ENCODE data around the gene LRRC1.

Gene LRRC1

GRCh38 chr6:53850527-53850926 is 55.7 kb downstream of the LRRC1 start:
- no peaks in the 10 kb centered on the region for H3K27me3 Mint-ChIP-seq
- no peaks in the 10 kb centered on the region for H3K36me3 Mint-ChIP-seq (ENCODE audit: insufficient read depth)
- no peak overlapping the region for H3K4me3 Mint-ChIP-seq
- ATAC-seq (replicated peaks) (no peak), DNase-seq (no peak)
- H3K9me3 Mint-ChIP-seq = no peaks in the 10 kb centered on the region
- no peak overlapping the region for H3K27ac Mint-ChIP-seq
- H3K4me1 Mint-ChIP-seq (ENCODE audit: low read depth in 2 of 2) = peaks cover 4 to 9% of the 10 kb centered on the region in 2 donors

GRCh38 chr6:53851561-53851960 is 56.8 kb downstream of the LRRC1 start:
- Mint-ChIP-seq H3K4me3 (no peak overlapping the region), H3K27ac (no peak overlapping the region), H3K4me1 (ENCODE audit: low read depth in 2 of 2) (peaks cover 4 to 9% of the 10 kb centered on the region in 2 donors), H3K9me3 (no peaks in the 10 kb centered on the region), H3K27me3 (peaks cover 0 to 5% of the 10 kb centered on the region in 2 donors), H3K36me3 (ENCODE audit: insufficient read depth) (no peaks in the 10 kb centered on the region)
- no peak for DNase-seq
- ATAC-seq (replicated peaks) = no peak

GRCh38 chr6:53852805-53853204 is 58.0 kb downstream of the LRRC1 start:
- no peak for DNase-seq
- H3K4me3 Mint-ChIP-seq = no peak overlapping the region
- H3K27me3 Mint-ChIP-seq = peaks cover 0 to 7% of the 10 kb centered on the region in 2 donors
- ATAC-seq (replicated peaks) = no peak
- no peaks in the 10 kb centered on the region for H3K36me3 Mint-ChIP-seq (ENCODE audit: insufficient read depth)
- H3K27ac Mint-ChIP-seq = no peak overlapping the region
- H3K4me1 Mint-ChIP-seq (ENCODE audit: low read depth in 2 of 2) = peaks cover 4 to 9% of the 10 kb centered on the region in 2 donors
- no peaks in the 10 kb centered on the region for H3K9me3 Mint-ChIP-seq

GRCh38 chr6:53854843-53855567 is 60.2 kb downstream of the LRRC1 start:
- peaks cover 0 to 7% of the 10 kb centered on the region in 2 donors for H3K27me3 Mint-ChIP-seq
- H3K27ac Mint-ChIP-seq = no peak overlapping the region
- H3K4me1 Mint-ChIP-seq (ENCODE audit: low read depth in 2 of 2) = peaks cover 4 to 9% of the 10 kb centered on the region in 2 donors
- no peaks in the 10 kb centered on the region for H3K9me3 Mint-ChIP-seq
- H3K4me3 Mint-ChIP-seq = no peak overlapping the region
- ATAC-seq (replicated peaks) (no peak), DNase-seq (no peak)
- no peaks in the 10 kb centered on the region for H3K36me3 Mint-ChIP-seq (ENCODE audit: insufficient read depth)

DNA sequence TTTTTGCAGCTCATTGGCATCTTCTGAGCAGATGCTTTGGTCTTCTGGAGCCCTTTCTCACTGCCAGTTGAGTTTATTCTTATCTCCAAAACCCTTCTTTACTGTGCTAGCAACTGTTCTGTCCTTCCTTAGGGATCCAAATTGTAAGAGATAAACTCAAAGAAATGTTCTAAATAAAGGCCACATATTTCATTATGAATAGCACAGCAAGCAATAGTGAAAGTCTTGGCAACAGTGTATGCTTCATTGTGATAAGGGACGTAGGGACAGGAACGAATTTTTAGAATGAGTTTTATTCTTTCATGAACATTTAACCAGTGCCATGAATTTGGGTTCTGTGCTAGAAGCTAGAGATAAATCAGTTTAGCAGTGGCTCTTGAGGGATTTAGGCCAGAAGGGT is 61.1 kb downstream of the LRRC1 start:
- DNase-seq = no peak
- no peak for ATAC-seq (replicated peaks)
- Mint-ChIP-seq H3K36me3 (ENCODE audit: insufficient read depth) (no peaks in the 10 kb centered on the region), H3K27me3 (peaks cover 0 to 7% of the 10 kb centered on the region in 2 donors), H3K27ac (no peak overlapping the region), H3K9me3 (no peaks in the 10 kb centered on the region), H3K4me3 (no peak overlapping the region), H3K4me1 (ENCODE audit: low read depth in 2 of 2) (peaks cover 4 to 9% of the 10 kb centered on the region in 2 donors)

DNA sequence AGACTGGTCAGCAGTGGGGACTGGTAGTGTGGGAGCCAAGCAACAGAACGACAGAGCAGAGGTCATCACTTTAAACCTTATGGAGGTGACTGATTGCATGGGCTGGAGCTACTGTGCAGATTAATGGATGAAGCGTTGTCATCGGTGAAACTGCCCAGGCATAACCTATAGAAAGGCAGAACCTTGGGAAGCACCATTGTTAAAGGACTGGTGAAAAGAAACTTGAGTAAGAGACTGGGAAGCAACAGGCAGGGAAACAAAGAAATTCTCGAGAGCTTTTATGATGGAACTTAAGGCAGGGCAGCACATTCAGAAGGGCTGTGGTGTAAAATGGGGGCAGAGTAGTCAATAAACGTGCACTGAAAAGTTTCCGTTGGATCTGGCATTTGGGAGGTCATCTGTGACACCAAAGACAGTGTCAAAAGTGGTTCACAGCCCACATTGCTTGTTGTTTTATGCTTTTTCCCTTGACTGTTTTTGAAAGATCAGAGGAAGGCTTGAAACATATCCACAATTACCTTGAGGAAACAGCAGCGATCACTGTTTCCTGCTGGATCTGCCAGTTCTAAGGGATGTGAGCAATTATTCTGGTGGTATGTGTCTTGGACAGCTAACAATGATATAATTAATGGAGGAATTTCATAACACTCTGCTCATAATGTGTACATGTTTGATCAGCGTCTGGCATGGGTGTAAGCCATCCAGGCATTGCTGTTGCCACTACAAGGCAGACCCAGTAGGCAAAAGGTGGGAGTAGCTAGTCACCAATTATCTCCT is 62.7 kb downstream of the LRRC1 start:
- Mint-ChIP-seq H3K9me3 (no peaks in the 10 kb centered on the region), H3K27me3 (peaks cover 0 to 7% of the 10 kb centered on the region in 2 donors), H3K27ac (no peak overlapping the region), H3K4me3 (no peak overlapping the region), H3K36me3 (ENCODE audit: insufficient read depth) (no peaks in the 10 kb centered on the region), H3K4me1 (ENCODE audit: low read depth in 2 of 2) (peaks cover 6 to 9% of the 10 kb centered on the region in 2 donors)
- ATAC-seq (replicated peaks) (no peak), DNase-seq (no peak)

- Mint-ChIP-seq H3K27me3 (peaks cover 0 to 7% of the 10 kb centered on the region in 2 donors), H3K9me3 (no peaks in the 10 kb centered on the region), H3K27ac (no peak overlapping the region), H3K4me3 (no peak overlapping the region), H3K36me3 (ENCODE audit: insufficient read depth) (no peaks in the 10 kb centered on the region), H3K4me1 (ENCODE audit: low read depth in 2 of 2) (peaks cover 6 to 9% of the 10 kb centered on the region in 2 donors)
- ATAC-seq (replicated peaks) = no peak
- DNase-seq = no peak
These were observed 63.4 kb downstream of the LRRC1 start for GRCh38 chr6:53858196-53858595.

DNA sequence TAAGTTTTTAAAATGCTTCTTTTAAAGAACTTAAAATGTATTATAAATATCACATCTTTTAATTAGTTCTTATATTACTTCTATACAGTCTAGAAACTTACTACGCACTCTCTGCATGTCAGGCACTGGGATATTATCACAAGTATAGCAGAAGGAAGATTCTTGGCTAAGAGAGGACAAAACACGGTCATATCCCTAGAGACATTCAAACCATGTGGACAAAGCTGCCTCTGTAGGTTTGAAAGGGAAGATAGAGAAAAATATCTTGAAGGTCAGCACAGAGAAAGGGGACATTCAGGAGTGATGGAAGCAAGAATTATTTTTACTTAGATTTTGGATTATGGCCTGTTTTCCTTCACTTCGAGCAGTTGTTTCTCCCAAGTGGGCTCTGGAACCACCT is 64.1 kb downstream of the LRRC1 start:
- Mint-ChIP-seq H3K4me1 (ENCODE audit: low read depth in 2 of 2) (peaks cover 5 to 6% of the 10 kb centered on the region in 2 donors), H3K36me3 (ENCODE audit: insufficient read depth) (no peaks in the 10 kb centered on the region), H3K4me3 (no peak overlapping the region), H3K9me3 (no peaks in the 10 kb centered on the region), H3K27ac (no peak overlapping the region), H3K27me3 (peaks cover 0 to 7% of the 10 kb centered on the region in 2 donors)
- DNase-seq = no peak
- no peak for ATAC-seq (replicated peaks)

GRCh38 chr6:53860511-53860910 is 65.7 kb downstream of the LRRC1 start:
- ATAC-seq (replicated peaks) (no peak), DNase-seq (no peak)
- Mint-ChIP-seq H3K27me3 (peaks cover 0 to 7% of the 10 kb centered on the region in 2 donors), H3K27ac (no peak overlapping the region), H3K9me3 (no peaks in the 10 kb centered on the region), H3K36me3 (ENCODE audit: insufficient read depth) (no peaks in the 10 kb centered on the region), H3K4me3 (no peak overlapping the region), H3K4me1 (ENCODE audit: low read depth in 2 of 2) (peaks cover 0 to 2% of the 10 kb centered on the region in 2 donors)

DNA sequence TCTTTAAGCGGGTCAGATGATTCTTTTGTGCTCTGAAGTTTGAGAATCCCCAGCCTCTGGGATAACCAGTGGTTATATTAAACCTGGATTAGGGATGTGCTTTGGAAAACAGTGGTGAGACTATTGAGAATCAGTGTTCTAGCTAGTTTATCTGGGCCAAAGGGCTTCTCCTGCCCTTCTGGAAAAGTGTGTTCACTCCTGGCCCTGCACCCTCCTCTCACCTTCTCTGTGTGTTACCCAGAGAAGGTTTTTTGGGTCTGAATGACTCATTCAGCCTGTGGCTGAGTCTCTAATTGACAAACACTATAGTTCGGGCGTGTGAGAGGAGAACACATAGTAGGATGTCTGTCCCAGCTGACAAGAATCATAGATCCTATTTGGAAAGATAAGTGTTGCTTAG is 66.7 kb downstream of the LRRC1 start:
- Mint-ChIP-seq H3K27ac (no peak overlapping the region), H3K4me3 (no peak overlapping the region), H3K9me3 (no peaks in the 10 kb centered on the region), H3K27me3 (peaks cover 0 to 2% of the 10 kb centered on the region in 2 donors), H3K36me3 (ENCODE audit: insufficient read depth) (no peaks in the 10 kb centered on the region), H3K4me1 (ENCODE audit: low read depth in 2 of 2) (peaks cover 0 to 2% of the 10 kb centered on the region in 2 donors)
- ATAC-seq (replicated peaks) = no peak
- no peak for DNase-seq

GRCh38 chr6:53862662-53863462 is 68.1 kb downstream of the LRRC1 start:
- H3K4me3 Mint-ChIP-seq = no peak overlapping the region
- H3K36me3 Mint-ChIP-seq (ENCODE audit: insufficient read depth) = no peaks in the 10 kb centered on the region
- no peaks in the 10 kb centered on the region for H3K9me3 Mint-ChIP-seq
- peaks cover 0 to 2% of the 10 kb centered on the region in 2 donors for H3K4me1 Mint-ChIP-seq (ENCODE audit: low read depth in 2 of 2)
- ATAC-seq (replicated peaks) (no peak), DNase-seq (no peak)
- H3K27ac Mint-ChIP-seq = no peak overlapping the region
- no peaks in the 10 kb centered on the region for H3K27me3 Mint-ChIP-seq

DNA sequence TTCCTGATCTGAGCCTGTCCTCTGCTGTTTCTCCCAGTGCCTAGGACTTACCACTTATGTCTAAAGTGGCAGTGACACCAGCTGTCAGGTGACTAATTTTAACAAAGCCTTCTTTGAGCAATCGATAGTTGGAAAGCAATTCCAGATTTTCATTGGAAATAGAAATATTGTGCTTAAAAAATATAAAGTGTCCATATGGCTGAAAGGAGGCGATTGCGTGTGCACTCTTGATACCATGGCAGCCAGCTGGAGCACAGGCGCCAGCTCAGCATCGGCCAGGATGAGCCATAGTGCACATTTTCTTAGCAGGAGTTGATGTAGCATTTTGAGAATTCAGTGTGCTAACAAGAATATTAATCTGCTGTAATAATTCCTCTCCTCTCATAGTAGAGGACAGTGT is 70.0 kb downstream of the LRRC1 start:
- Mint-ChIP-seq H3K36me3 (ENCODE audit: insufficient read depth) (no peaks in the 10 kb centered on the region), H3K4me3 (no peak overlapping the region), H3K27me3 (no peaks in the 10 kb centered on the region), H3K4me1 (ENCODE audit: low read depth in 2 of 2) (peaks cover 0 to 2% of the 10 kb centered on the region in 2 donors), H3K27ac (no peak overlapping the region), H3K9me3 (no peaks in the 10 kb centered on the region)
- DNase-seq = no peak
- ATAC-seq (replicated peaks) = no peak

DNA sequence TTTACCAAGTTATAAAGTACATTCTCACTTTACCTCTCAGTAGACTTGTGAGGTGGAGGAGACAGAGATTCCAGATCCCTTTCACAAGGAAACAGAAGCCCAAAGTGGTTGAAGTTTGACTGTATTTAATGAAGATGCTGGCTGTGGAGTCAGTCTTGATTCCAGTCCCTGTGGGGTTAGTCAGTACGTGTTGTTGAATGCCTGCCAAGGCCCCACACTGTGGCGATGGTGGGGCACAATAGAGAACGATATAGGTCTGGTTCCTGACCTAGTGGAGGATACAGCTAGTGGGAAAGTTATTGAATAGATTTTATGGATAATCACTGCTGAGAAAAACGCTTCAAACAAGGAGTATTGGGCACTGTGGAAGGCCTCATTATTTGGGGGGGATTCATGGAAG is 71.4 kb downstream of the LRRC1 start:
- no peak overlapping the region for H3K27ac Mint-ChIP-seq
- no peaks in the 10 kb centered on the region for H3K36me3 Mint-ChIP-seq (ENCODE audit: insufficient read depth)
- DNase-seq = no peak
- no peak overlapping the region for H3K4me3 Mint-ChIP-seq
- H3K4me1 Mint-ChIP-seq (ENCODE audit: low read depth in 2 of 2) = peaks cover 4 to 5% of the 10 kb centered on the region in 2 donors
- no peaks in the 10 kb centered on the region for H3K27me3 Mint-ChIP-seq
- ATAC-seq (replicated peaks) = no peak
- no peaks in the 10 kb centered on the region for H3K9me3 Mint-ChIP-seq

Measured in effector memory CD8-positive, alpha-beta T cell (primary cell).